IMR-90 (cell line): ENCODE results near the gene TUBGCP6. TPM values are rescaled to one million over a fixed set of nuclear protein-coding genes. Genes with fewer than 3 reads are reported as not detected.

Experiments
- ATAC-seq: fragments of 200-7000 bp; cut with Tn5 transposase; 2 replicates; pipeline ENCODE4 v1.9.1; 2020; ENCODE audit warnings: low read depth, mild to moderate bottlenecking, moderate library complexity
- BruUV-seq: library from RNA; stranded (reverse); fragments of 400-500 nt; replicated peaks from 2 replicates; lab custom pipeline; 2021; lab: Mats Ljungman, UMichigan
- CTCF ChIA-PET: fragments of 300-600 bp; formaldehyde crosslinking; extraction: SDS; loops from one replicate; lab custom pipeline; 2021; ENCODE audit warnings: antibody characterized with exemption; lab: Yijun Ruan, JAX
- POLR2A ChIA-PET: fragments of 300-600 bp; sonication (Branson Sonifier 250); formaldehyde crosslinking; loops from one replicate; lab custom pipeline; 2022; ENCODE audit warnings: antibody characterized with exemption; ENCODE audit not compliant: unreplicated experiment; lab: Charles Lee
- DNase-seq: peaks from one replicate; pipeline ENCODE4 v3.0.0; 2013
- H2AFZ ChIP-seq: replicated peaks from 2 replicates; pipeline ENCODE3; 2013; ENCODE audit warnings: low read length, mild to moderate bottlenecking; ENCODE audit not compliant: poor library complexity
- H2AK5ac ChIP-seq: 2 replicates; pipeline ENCODE4 v1.6.1; 2013; ENCODE audit warnings: low read depth, low read length, inconsistent platforms
- H2AK9ac ChIP-seq: replicated peaks from 2 replicates; pipeline ENCODE3; 2013; ENCODE audit warnings: mild to moderate bottlenecking, low read depth, low read length, moderate library complexity; ENCODE audit not compliant: poor library complexity
- H2BK120ac ChIP-seq: 2 replicates; pipeline ENCODE4 v1.6.1; 2013; ENCODE audit warnings: low read depth, low read length, inconsistent platforms
- H2BK15ac ChIP-seq: 3 replicates; pipeline ENCODE4 v1.6.1; 2013; ENCODE audit warnings: low read depth, low read length, inconsistent platforms
- H2BK20ac ChIP-seq: 2 replicates; pipeline ENCODE4 v1.6.1; 2013; ENCODE audit warnings: low read depth, mild to moderate bottlenecking, inconsistent platforms, low read length, moderate library complexity
- H2BK5ac ChIP-seq: 2 replicates; pipeline ENCODE4 v1.6.1; 2013; ENCODE audit warnings: mild to moderate bottlenecking, low read depth, low read length, inconsistent platforms; ENCODE audit not compliant: poor library complexity, severe bottlenecking
- H3K14ac ChIP-seq: replicated peaks from 2 replicates; pipeline ENCODE4 v1.6.1; 2013; ENCODE audit warnings: low read depth, low read length, inconsistent platforms
- H3K18ac ChIP-seq: 2 replicates; pipeline ENCODE4 v1.6.1; 2013; ENCODE audit warnings: low read depth, low read length, control low read depth
- H3K23ac ChIP-seq: 2 replicates; pipeline ENCODE4 v1.6.1; 2013; ENCODE audit warnings: low read depth, low read length, inconsistent platforms
- H3K27ac ChIP-seq: 2 replicates; pipeline ENCODE4 v1.5.1; 2013; ENCODE audit warnings: mild to moderate bottlenecking, control low read depth, low read length; ENCODE audit not compliant: insufficient read depth
- H3K27me3 ChIP-seq: 2 replicates; pipeline ENCODE4 v1.6.1; 2013; ENCODE audit warnings: low read length; ENCODE audit not compliant: control insufficient read depth, insufficient read depth
- H3K36me3 ChIP-seq: 2 replicates; pipeline ENCODE4 v1.6.1; 2013; ENCODE audit warnings: low read length, mixed read lengths; ENCODE audit not compliant: control insufficient read depth, insufficient read depth
- H3K4ac ChIP-seq: 2 replicates; pipeline ENCODE4 v1.6.1; 2013; ENCODE audit warnings: low read depth, low read length, inconsistent platforms
- H3K4me1 ChIP-seq: 2 replicates; pipeline ENCODE4 v1.6.1; 2013; ENCODE audit warnings: low read length, mixed read lengths; ENCODE audit not compliant: control insufficient read depth, insufficient read depth
- H3K4me2 ChIP-seq: 2 replicates; pipeline ENCODE4 v1.6.1; 2013; ENCODE audit warnings: low read depth, mild to moderate bottlenecking, control low read depth, low read length, moderate library complexity
- H3K4me3 ChIP-seq: 2 replicates; pipeline ENCODE4 v1.5.1; 2013; ENCODE audit warnings: low read depth, mild to moderate bottlenecking, control low read depth, low read length, moderate library complexity; ENCODE audit not compliant: insufficient read depth
- H3K56ac ChIP-seq: 2 replicates; pipeline ENCODE4 v1.6.1; 2013; ENCODE audit warnings: low read length, inconsistent platforms; ENCODE audit not compliant: insufficient read depth; ENCODE audit errors: extremely low read depth
- H3K79me1 ChIP-seq, 2 experiments: 2 replicates each; pipeline ENCODE4 v1.6.1; 2013; ENCODE audit warnings: low read length in 2 of 2, inconsistent platforms in 1 of 2, low read depth in 1 of 2
- H3K9ac ChIP-seq: 2 replicates; pipeline ENCODE4 v1.6.1; 2013; ENCODE audit warnings: low read depth, low read length, control low read depth
- H3K9me1 ChIP-seq: 2 replicates; pipeline ENCODE4 v1.6.1; 2013; ENCODE audit warnings: low read length, inconsistent platforms; ENCODE audit not compliant: insufficient read depth
- H3K9me3 ChIP-seq: 2 replicates; pipeline ENCODE4 v1.6.1; 2013; ENCODE audit warnings: low read length; ENCODE audit not compliant: control insufficient read depth, insufficient read depth
- H4K20me1 ChIP-seq: 2 replicates; pipeline ENCODE4 v1.6.1; 2013; ENCODE audit warnings: low read length, inconsistent platforms; ENCODE audit not compliant: insufficient read depth
- H4K5ac ChIP-seq: 2 replicates; pipeline ENCODE4 v1.6.1; 2013; ENCODE audit warnings: mild to moderate bottlenecking, low read depth, low read length, control low read depth
- H4K8ac ChIP-seq, 2 experiments: 2 replicates each; pipeline ENCODE4 v1.6.1; 2013; ENCODE audit warnings: low read depth in 2 of 2, low read length in 2 of 2, control low read depth in 1 of 2, inconsistent platforms in 1 of 2
- H4K91ac ChIP-seq: 2 replicates; pipeline ENCODE4 v1.6.1; 2013; ENCODE audit warnings: low read depth, low read length, inconsistent platforms; ENCODE audit not compliant: insufficient read depth
- BHLHE40 ChIP-seq: fragments of 150-350 bp; IDR thresholded peaks from 2 replicates; pipeline ENCODE4 v1.6.1; 2016; ENCODE audit warnings: mild to moderate bottlenecking, low read depth, low read length
- CEBPB ChIP-seq: IDR thresholded peaks from 2 replicates; pipeline ENCODE4 v1.6.1; 2012; ENCODE audit warnings: low read depth, low read length, improper control_type of control experiment
- CHD1 ChIP-seq: IDR thresholded peaks from 2 replicates; pipeline ENCODE4 v1.6.1; 2012; ENCODE audit warnings: low read depth, low read length, improper control_type of control experiment
- FOS ChIP-seq: fragments of 150-350 bp; IDR thresholded peaks from 2 replicates; pipeline ENCODE4 v1.6.1; 2016; ENCODE audit warnings: low read depth, low read length
- MAFK ChIP-seq: IDR thresholded peaks from 2 replicates; pipeline ENCODE4 v1.6.1; 2012; ENCODE audit warnings: low read depth, low read length, improper control_type of control experiment
- MAZ ChIP-seq: IDR thresholded peaks from 2 replicates; pipeline ENCODE4 v1.6.1; 2012; ENCODE audit warnings: low read depth, mild to moderate bottlenecking, low read length, improper control_type of control experiment, moderate library complexity, borderline replicate concordance
- MXI1 ChIP-seq: IDR thresholded peaks from 2 replicates; pipeline ENCODE4 v1.6.1; 2012; ENCODE audit warnings: low read depth, mild to moderate bottlenecking, low read length, moderate library complexity, borderline replicate concordance
- NFE2L2 ChIP-seq: fragments of 150-350 bp; IDR thresholded peaks from 2 replicates; pipeline ENCODE4 v1.6.1; 2016; ENCODE audit warnings: low read depth, mild to moderate bottlenecking, low read length
- POLR2A ChIP-seq: IDR thresholded peaks from 2 replicates; pipeline ENCODE4 v1.6.1; 2012; ENCODE audit warnings: mild to moderate bottlenecking, low read depth, low read length
- RAD21 ChIP-seq: IDR thresholded peaks from 2 replicates; pipeline ENCODE4 v1.6.1; 2012; ENCODE audit warnings: low read length, improper control_type of control experiment
- RFX5 ChIP-seq: IDR thresholded peaks from 2 replicates; pipeline ENCODE4 v1.8.0; 2012; ENCODE audit warnings: low read depth, mild to moderate bottlenecking, low read length, moderate library complexity
- SMC3 ChIP-seq: fragments of 150-350 bp; IDR thresholded peaks from 2 replicates; pipeline ENCODE4 v1.6.1; 2016; ENCODE audit warnings: low read depth, mild to moderate bottlenecking, antibody characterized with exemption, low read length, moderate library complexity
- USF2 ChIP-seq: fragments of 150-350 bp; IDR thresholded peaks from 2 replicates; pipeline ENCODE4 v1.6.1; 2017; ENCODE audit warnings: mild to moderate bottlenecking, antibody characterized with exemption, low read length, low read depth
- WGBS, 2 experiments: methylation state at CpG; one replicate each; pipeline versions ENCODE4 v1.1.5 to v1.1.7; 2013; ENCODE audit warnings: missing lambda C conversion rate in 2 of 2; ENCODE audit not compliant: insufficient read length in 1 of 2; ENCODE audit errors: extremely low coverage in 2 of 2; 5-methylcytosine and 5-hydroxymethylcytosine counted together
- dilution Hi-C: fragments of 300-500 bp; cut with HindIII; formaldehyde crosslinking; loops from one replicate; pipeline ENCODE4 v1.14.3; 2018; ENCODE audit warnings: low sequenced_read_pairs; ENCODE audit not compliant: unreplicated experiment
- in situ Hi-C: fragments of 300-500 bp; cut with MboI; formaldehyde crosslinking; loops from 3 replicates; pipeline ENCODE4 v1.14.3; 2019; ENCODE audit warnings: low sequenced_read_pairs, inconsistent platforms, mixed read lengths
- intact Hi-C: fragments of 100-400 bp; cut with micrococcal nuclease; formaldehyde crosslinking; loops from 2 replicates; pipeline ENCODE4 v1.10.0; 2022
- polyA plus RNA-seq, 3 experiments: library from polyadenylated mRNA; depleted of rRNA; stranded (reverse); fragments of >200 nt; gene quantifications; 2 replicates each; pipeline ENCODE4 v1.2.3, GENCODE V29; 2012; ENCODE audit warnings: low replicate concordance in 1 of 3
- total RNA-seq: library from RNA; depleted of rRNA; stranded (reverse); fragments of >200 nt; gene quantifications from 2 replicates; pipeline ENCODE4 v1.2.3, GENCODE V29; 2012
- TF ChIP-seq, protein P1 (sequence below): fragments of 150-350 bp; IDR thresholded peaks from 2 replicates; pipeline ENCODE4 v1.6.1; 2016; ENCODE audit warnings: low read depth, mild to moderate bottlenecking, low read length, moderate library complexity, borderline replicate concordance
- TF ChIP-seq, protein P2 (sequence below): conservative IDR thresholded peaks from 2 replicates; pipeline ENCODE4 v1.5.1; 2012; ENCODE audit warnings: mild to moderate bottlenecking, low read depth, low read length, improper control_type of control experiment

The TUBGCP6 gene
- total and polyA plus RNA-seq, 2 of the 4 experiments (the other 2 are of a cell fraction): 10.8 to 28.6 TPM

DNA sequence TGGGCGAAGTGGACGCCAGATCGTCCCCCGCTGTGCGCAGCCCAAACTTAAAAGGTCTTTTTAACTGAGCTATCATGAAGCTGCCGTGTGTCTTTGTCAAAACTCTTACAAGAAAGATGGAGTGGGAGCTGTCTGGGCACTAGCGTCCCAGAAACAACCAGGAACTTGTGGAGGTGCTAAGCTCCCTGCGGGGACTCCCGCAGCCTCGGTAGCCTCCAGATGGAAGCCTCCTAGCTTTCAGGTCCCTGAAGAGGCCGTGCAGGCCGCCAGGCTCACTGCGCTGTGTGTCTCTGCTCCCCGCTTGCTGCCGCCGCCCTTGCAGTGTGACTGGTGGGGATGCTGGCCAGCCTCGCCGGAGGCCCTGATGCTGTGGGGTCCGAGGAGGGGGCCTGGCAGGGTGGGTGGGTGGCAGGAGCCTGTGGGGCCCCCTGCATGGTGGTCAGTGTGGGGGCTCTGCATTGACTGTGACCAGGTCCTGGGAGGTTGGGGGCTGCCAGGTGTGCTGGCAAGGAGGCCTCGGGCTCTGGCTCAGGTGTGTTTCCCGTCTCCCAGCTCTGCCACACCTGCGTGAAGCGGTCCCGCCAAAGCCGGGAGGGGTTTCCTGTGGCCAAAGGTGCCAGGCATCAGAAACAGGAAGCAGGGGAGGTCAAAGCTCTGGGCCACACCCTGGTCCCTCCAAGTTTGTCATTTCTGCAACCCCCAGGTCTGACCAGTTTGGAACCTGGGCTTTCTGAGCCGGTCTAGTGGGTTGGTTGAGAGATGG is 57.9 kb downstream of the TUBGCP6 start:
- no peaks in the 10 kb centered on the region for H3K9me3 ChIP-seq
- no peak for ATAC-seq
- peaks cover 28% of the 10 kb centered on the region for H4K20me1 ChIP-seq
- peak; percentile 25 for DNase-seq
- POLR2A ChIA-PET: no interaction called here
- peak overlapping the region; percentile 67 for H3K4ac ChIP-seq
- H3K9ac ChIP-seq: peak overlapping the region; percentile 37
- peaks cover 14 to 52% of the 10 kb centered on the region in 2 experiments for H3K79me1 ChIP-seq
- no peak overlapping the region for H4K91ac ChIP-seq
- peak overlapping the region; percentile 90 for H2AK9ac ChIP-seq
- H2BK120ac ChIP-seq: no peak overlapping the region
- no peak overlapping the region for H3K56ac ChIP-seq
- H2AFZ ChIP-seq: peak overlapping the region; percentile 75
- no peak overlapping the region for H2BK20ac ChIP-seq
- no peak overlapping the region; the same call in 1 of the 2 replicates for H4K5ac ChIP-seq
- H3K9me1 ChIP-seq: peaks cover 7% of the 10 kb centered on the region
- peaks cover 25% of the 10 kb centered on the region for H3K4me1 ChIP-seq
- H2BK15ac ChIP-seq: no peak overlapping the region
- no peak overlapping the region for H2BK5ac ChIP-seq
- H3K36me3 ChIP-seq: peaks cover 4% of the 10 kb centered on the region; the same call in 1 of the 2 replicates
- H3K18ac ChIP-seq: no peak overlapping the region; the same call in 1 of the 2 replicates
- in situ Hi-C loops (no loop called here), dilution Hi-C loops (no loop called here), intact Hi-C loops (loop anchor here (1.0 kb wide), 1 partner anchor 40 kb away; no protein-coding TSS in a partner anchor)
- H4K8ac ChIP-seq: peak overlapping the region; percentile 29 to 42; a peak in 3 of 4 replicates
- no TSS peak for BruUV-seq
- peak overlapping the region; percentile 95; the same call in 1 of the 2 replicates for H3K23ac ChIP-seq
- H3K4me2 ChIP-seq: peak overlapping the region; percentile 89
- peak overlapping the region; percentile 63; the same call in 1 of the 2 replicates for H3K27ac ChIP-seq
- H3K14ac ChIP-seq: peak overlapping the region; percentile 91
- CTCF ChIA-PET: no interaction called here
- peak overlapping the region; percentile 58 for H2AK5ac ChIP-seq
- H3K27me3 ChIP-seq: no peaks in the 10 kb centered on the region
- WGBS, 2 experiments: 21% methylated on average over 9 of the region's 26 CpGs; no CpG with 5 or more reads in 1 of the 2 experiments
- peak overlapping the region; percentile 59 for H3K4me3 ChIP-seq
- TF ChIP-seq RFX5 (no peak), CHD1 (no peak), MXI1 (no peak), CEBPB (no peak), POLR2A (no peak), BHLHE40 (no peak), FOS (no peak), USF2 (no peak), MAFK (no peak), MAZ (no peak), NFE2L2 (no peak), RAD21 (no peak), SMC3 (no peak)
- TF ChIP-seq, protein P1, sequence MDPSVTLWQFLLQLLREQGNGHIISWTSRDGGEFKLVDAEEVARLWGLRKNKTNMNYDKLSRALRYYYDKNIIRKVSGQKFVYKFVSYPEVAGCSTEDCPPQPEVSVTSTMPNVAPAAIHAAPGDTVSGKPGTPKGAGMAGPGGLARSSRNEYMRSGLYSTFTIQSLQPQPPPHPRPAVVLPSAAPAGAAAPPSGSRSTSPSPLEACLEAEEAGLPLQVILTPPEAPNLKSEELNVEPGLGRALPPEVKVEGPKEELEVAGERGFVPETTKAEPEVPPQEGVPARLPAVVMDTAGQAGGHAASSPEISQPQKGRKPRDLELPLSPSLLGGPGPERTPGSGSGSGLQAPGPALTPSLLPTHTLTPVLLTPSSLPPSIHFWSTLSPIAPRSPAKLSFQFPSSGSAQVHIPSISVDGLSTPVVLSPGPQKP: no peak
- TF ChIP-seq, protein P2, sequence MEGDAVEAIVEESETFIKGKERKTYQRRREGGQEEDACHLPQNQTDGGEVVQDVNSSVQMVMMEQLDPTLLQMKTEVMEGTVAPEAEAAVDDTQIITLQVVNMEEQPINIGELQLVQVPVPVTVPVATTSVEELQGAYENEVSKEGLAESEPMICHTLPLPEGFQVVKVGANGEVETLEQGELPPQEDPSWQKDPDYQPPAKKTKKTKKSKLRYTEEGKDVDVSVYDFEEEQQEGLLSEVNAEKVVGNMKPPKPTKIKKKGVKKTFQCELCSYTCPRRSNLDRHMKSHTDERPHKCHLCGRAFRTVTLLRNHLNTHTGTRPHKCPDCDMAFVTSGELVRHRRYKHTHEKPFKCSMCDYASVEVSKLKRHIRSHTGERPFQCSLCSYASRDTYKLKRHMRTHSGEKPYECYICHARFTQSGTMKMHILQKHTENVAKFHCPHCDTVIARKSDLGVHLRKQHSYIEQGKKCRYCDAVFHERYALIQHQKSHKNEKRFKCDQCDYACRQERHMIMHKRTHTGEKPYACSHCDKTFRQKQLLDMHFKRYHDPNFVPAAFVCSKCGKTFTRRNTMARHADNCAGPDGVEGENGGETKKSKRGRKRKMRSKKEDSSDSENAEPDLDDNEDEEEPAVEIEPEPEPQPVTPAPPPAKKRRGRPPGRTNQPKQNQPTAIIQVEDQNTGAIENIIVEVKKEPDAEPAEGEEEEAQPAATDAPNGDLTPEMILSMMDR: no peak
